Esophagus squamous epithelium (tissue), 4 donors: Measurements from ENCODE around the gene DLST.
"Not testable (repeated sequence)": the region's sequence is repeated elsewhere in the genome, so short reads cannot be mapped to it uniquely, and the experiment has no call there.

ENCODE experiments used
- CTCF ChIP-seq, 6 experiments: fragments of 450-650 bp in 4 of 6; fragments of 200-600 bp in 2 of 6; sonication (generic) in 2 of 6; IDR thresholded peaks; one replicate each; pipeline ENCODE4 v1.5.1; 2016 to 2019; ENCODE audit warnings: antibody characterized with exemption in 6 of 6, mild to moderate bottlenecking in 4 of 6, moderate library complexity in 4 of 6
- POLR2A ChIP-seq, 4 donors: fragments of 450-650 bp; IDR thresholded peaks; one replicate each; pipeline ENCODE4 v1.6.1; 2017; ENCODE audit warnings: antibody characterized with exemption in 4 of 4, mild to moderate bottlenecking in 4 of 4, moderate library complexity in 3 of 4

GRCh38 chr14:74931744-74932143 lies 50.0 kb downstream of the DLST start:
- TF ChIP-seq CTCF, POLR2A (IDR thresholded peaks at IDR 0.05): not testable (repeated sequence)
